ENCODE data around the gene CEP41.

Gene CEP41

DNA sequence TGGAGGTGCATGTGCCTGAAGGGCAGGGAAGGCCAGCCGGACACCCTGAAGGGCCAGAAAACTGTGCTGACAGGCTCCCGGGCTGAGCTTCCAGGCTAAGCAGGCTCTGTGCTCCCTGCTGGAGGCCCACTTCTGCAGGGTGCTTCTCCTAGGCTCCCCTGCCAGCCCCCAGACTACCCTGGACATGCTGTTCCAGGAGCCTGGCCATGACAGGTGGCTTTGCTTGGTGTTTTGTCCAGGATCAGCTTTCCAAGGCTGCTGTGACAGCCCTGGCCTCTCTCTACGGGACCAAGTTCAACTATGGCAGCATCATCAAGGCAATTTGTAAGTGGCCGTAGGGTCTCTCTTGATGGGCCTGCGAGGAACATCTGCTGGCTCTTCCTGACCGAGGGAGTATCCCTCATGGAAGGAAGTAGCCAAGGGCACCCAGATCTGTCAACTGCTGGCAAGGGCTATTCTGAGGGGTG is 55.2 kb downstream of the CEP41 start:
- H3K4me3 ChIP-seq (ENCODE audit: low read depth, low read length), result no peak overlapping the region
- TF ChIP-seq, protein P1, sequence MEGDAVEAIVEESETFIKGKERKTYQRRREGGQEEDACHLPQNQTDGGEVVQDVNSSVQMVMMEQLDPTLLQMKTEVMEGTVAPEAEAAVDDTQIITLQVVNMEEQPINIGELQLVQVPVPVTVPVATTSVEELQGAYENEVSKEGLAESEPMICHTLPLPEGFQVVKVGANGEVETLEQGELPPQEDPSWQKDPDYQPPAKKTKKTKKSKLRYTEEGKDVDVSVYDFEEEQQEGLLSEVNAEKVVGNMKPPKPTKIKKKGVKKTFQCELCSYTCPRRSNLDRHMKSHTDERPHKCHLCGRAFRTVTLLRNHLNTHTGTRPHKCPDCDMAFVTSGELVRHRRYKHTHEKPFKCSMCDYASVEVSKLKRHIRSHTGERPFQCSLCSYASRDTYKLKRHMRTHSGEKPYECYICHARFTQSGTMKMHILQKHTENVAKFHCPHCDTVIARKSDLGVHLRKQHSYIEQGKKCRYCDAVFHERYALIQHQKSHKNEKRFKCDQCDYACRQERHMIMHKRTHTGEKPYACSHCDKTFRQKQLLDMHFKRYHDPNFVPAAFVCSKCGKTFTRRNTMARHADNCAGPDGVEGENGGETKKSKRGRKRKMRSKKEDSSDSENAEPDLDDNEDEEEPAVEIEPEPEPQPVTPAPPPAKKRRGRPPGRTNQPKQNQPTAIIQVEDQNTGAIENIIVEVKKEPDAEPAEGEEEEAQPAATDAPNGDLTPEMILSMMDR (IDR thresholded peaks at IDR 0.05; ENCODE audit: borderline replicate concordance, insufficient read depth, low read depth, low read length), result no peak

DNA sequence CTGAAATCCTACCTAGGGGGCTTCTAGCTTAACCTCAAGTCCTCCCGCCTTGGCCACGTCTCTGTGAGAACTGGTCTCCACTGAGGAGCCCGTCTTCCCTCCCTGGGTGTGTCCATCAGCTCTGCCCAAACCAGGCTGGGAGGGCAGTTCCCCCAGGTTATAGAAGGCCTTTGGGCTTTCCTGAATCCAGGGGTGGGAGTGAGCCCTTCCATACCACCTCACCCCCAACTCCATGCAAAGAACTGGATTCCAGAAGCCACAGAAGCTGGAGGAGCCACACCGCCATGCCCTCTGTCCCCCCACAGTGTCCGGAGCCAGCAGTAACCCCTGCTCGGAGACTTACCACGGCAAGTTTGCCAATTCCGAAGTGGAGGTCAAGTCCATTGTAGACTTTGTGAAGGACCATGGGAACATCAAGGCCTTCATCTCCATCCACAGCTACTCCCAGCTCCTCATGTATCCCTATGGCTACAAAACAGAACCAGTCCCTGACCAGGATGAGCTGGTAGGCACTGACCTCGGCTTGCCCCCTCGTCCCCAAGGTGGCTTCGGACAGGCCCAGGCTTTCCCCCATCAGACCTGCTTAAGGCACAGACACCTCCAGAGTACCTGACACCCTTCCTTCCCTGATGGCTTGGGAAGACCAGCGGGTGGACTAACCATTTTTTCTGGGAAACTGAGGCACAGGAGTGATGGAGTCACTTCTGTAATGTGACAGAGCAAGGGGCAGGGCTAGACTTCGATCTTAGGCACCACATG is 55.8 kb downstream of the CEP41 start:
- TF ChIP-seq, protein P1 (IDR thresholded peaks at IDR 0.05; ENCODE audit: borderline replicate concordance, insufficient read depth, low read depth, low read length), result no peak
- H3K4me3 ChIP-seq (ENCODE audit: low read depth, low read length), result no peak overlapping the region

- no peak overlapping the region for H3K4me3 ChIP-seq (ENCODE audit: low read depth, low read length)
- TF ChIP-seq, protein P1 (IDR thresholded peaks at IDR 0.05; ENCODE audit: borderline replicate concordance, insufficient read depth, low read depth, low read length), result no peak
These were observed 56.4 kb downstream of the CEP41 start for GRCh38 chr7:130384371-130384801.

GRCh38 chr7:130383187-130383980 is 57.4 kb downstream of the CEP41 start:
- no peak overlapping the region for H3K4me3 ChIP-seq (ENCODE audit: low read depth, low read length)
- TF ChIP-seq, protein P1 (IDR thresholded peaks at IDR 0.05; ENCODE audit: borderline replicate concordance, insufficient read depth, low read depth, low read length), result no peak

- no peak overlapping the region for H3K4me3 ChIP-seq (ENCODE audit: low read depth, low read length)
These were observed 59.1 kb downstream of the CEP41 start for GRCh38 chr7:130381468-130382312.

DNA sequence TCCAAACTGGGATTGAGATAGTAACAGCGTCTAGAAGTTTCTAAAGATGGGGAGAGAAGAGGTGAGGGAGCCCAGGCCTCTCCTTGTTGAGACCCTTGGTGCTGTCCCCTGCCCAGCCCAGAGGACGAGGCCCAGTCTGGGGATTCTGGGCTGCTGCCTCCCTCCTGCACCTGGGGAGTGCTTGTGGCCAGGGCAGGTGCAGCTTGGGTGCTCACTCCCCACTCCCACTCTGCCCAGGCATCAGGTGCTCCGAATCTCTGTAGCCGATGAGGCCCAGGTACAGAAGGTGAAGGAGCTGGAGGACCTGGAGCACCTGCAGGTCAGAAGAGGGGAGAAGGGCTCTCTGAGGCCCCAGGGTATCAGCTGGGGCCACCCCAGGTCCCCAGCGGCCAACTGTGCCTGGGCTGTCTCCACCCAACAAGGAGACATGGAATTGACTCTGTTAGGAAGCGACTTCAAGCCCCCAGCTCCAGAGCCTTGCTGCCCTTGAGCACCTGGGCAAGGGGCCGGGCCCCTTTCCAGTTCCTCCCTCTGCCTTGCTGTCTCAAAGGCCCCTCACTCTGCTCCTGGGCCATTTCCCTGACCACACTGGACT is 59.9 kb downstream of the CEP41 start:
- TF ChIP-seq, protein P1 (IDR thresholded peaks at IDR 0.05; ENCODE audit: borderline replicate concordance, insufficient read depth, low read depth, low read length), result no peak
- H3K4me3 ChIP-seq (ENCODE audit: low read depth, low read length), result no peak overlapping the region

More at GRCh38 chr7:130381468-130382312, 59.1 kb downstream of the CEP41 start:
- TF ChIP-seq, protein P1 (IDR thresholded peaks at IDR 0.05; ENCODE audit: borderline replicate concordance, insufficient read depth, low read depth, low read length), result 0 out of 2 replicates have a peak, but pooled peaks have one; percentile 10

Data from GM12875 (cell line).